GM12874 (cell line): ENCODE data around the gene GLRA2.

Experiments used
- TF ChIP-seq, protein P1 (sequence below): IDR thresholded peaks from 2 replicates; pipeline ENCODE4 v1.5.1; 2011; ENCODE audit warnings: low read depth, mild to moderate bottlenecking, control low read depth, low read length, moderate library complexity; ENCODE audit not compliant: insufficient read depth

GLRA2 gene

GRCh38 chrX:14591976-14592375 lies 62.6 kb downstream of the GLRA2 start:
- TF ChIP-seq, protein P1, sequence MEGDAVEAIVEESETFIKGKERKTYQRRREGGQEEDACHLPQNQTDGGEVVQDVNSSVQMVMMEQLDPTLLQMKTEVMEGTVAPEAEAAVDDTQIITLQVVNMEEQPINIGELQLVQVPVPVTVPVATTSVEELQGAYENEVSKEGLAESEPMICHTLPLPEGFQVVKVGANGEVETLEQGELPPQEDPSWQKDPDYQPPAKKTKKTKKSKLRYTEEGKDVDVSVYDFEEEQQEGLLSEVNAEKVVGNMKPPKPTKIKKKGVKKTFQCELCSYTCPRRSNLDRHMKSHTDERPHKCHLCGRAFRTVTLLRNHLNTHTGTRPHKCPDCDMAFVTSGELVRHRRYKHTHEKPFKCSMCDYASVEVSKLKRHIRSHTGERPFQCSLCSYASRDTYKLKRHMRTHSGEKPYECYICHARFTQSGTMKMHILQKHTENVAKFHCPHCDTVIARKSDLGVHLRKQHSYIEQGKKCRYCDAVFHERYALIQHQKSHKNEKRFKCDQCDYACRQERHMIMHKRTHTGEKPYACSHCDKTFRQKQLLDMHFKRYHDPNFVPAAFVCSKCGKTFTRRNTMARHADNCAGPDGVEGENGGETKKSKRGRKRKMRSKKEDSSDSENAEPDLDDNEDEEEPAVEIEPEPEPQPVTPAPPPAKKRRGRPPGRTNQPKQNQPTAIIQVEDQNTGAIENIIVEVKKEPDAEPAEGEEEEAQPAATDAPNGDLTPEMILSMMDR: no peak

GRCh38 chrX:14594521-14594920 lies 65.2 kb downstream of the GLRA2 start:
- TF ChIP-seq, protein P1: no peak

- TF ChIP-seq, protein P1: no peak
Observed at GRCh38 chrX:14598330-14598729, 69.0 kb downstream of the GLRA2 start.

DNA sequence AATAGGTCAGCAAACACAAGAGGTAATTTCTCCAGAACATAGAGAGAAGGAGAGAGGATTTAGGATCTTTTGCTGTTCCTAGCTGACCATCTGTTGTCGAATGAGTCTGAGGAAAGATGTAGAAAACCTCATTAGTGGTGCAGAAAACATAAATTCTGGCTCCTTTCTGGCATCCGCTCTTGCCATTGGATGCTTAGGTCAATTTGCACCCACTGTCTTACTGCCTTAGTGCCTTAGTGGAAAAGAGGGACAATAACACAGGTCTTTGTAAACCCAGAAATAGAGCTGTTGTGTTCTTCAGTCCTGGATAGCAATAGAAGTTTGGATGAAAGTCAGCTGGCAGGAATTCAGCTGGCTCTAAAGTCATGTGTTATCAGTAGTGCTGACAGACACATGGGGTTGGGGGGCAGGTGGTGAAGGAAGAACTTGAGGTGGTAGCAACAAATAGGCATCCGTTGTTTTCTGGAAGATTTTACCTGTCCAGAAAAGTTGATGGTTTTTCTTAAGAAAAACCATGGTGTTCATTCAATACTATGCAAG lies 78.2 kb downstream of the GLRA2 start:
- TF ChIP-seq, protein P1: no peak

DNA sequence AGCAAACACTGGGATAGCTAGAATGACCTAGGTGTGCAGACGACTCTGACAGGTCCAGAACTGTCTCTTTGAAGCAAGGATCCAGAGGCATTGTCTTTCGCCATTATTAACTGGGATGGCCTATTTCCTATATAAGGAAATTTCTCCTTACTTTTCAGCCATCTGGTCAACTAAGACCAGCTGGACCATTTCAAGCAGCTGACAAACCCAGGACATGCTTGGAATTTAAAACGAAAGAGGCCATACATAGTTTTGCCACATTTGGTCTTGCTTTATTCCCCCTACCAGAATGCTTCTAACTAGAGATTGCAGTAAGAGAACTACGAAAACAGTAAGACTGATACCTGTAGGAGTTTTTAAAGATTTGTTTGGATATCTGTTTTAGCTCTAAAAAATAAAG lies 87.0 kb downstream of the GLRA2 start:
- TF ChIP-seq, protein P1: no peak

DNA sequence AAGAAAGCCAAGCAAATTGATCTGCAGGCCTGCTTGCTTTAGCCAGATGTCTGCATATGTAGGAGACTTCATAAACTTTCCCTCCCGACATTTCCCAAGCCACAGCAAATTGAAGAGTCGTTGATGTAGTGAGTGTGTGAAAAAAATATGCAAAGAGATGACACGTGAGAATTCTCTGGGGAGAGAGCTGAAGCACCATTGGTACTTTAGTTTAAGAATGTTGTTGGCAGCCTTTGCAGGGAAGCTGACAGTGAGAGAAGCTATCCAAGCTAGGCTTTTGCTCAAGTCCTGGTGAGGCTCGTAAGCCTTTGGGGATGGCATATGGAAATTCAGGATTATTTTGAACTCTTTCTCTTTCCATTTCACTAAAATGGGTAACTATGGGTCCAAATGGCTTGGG lies 87.5 kb downstream of the GLRA2 start:
- TF ChIP-seq, protein P1: no peak

GRCh38 chrX:14618177-14618965 lies 89.0 kb downstream of the GLRA2 start:
- TF ChIP-seq, protein P1: no peak
